Stimulated activated naive CD8-positive, alpha-beta T cell treated with anti-CD3 and anti-CD28 coated beads, Interleukin-15, Interleukin-2, amounts not matched to agents 100 ng/mL and 50 ng/mL, for 24 hours (primary cell): ENCODE data around the gene TMA7B.

Experiments used
- H3K27ac Mint-ChIP-seq: one replicate; pipeline ENCODE4 v1.8.0; 2021; ENCODE audit warnings: mild to moderate bottlenecking, mixed read lengths
- H3K27me3 Mint-ChIP-seq: one replicate; pipeline ENCODE4 v1.8.0; 2021; ENCODE audit warnings: mixed read lengths
- H3K36me3 Mint-ChIP-seq: one replicate; pipeline ENCODE4 v1.8.0; 2021; ENCODE audit warnings: low read depth, mixed read lengths
- H3K4me1 Mint-ChIP-seq: one replicate; pipeline ENCODE4 v1.8.0; 2021; ENCODE audit warnings: low read depth, mixed read lengths
- H3K4me3 Mint-ChIP-seq: one replicate; pipeline ENCODE4 v1.8.0; 2021; ENCODE audit warnings: mild to moderate bottlenecking, mixed read lengths
- H3K9me3 Mint-ChIP-seq: one replicate; pipeline ENCODE4 v1.8.0; 2021; ENCODE audit warnings: mixed read lengths

TMA7B gene

GRCh38 chr22:39926753-39927152, 33.4 kb upstream of the TMA7B start:
- H3K9me3 Mint-ChIP-seq: no peaks in the 10 kb centered on the region

GRCh38 chr22:39927544-39927943, 32.7 kb upstream of the TMA7B start:
- H3K4me1 Mint-ChIP-seq: peaks cover 42% of the 10 kb centered on the region
- H3K4me3 Mint-ChIP-seq: no peak overlapping the region
- H3K36me3 Mint-ChIP-seq: peaks cover 6% of the 10 kb centered on the region
- no peaks in the 10 kb centered on the region for H3K27me3 Mint-ChIP-seq
- no peaks in the 10 kb centered on the region for H3K9me3 Mint-ChIP-seq
- H3K27ac Mint-ChIP-seq: no peak overlapping the region

More at GRCh38 chr22:39926753-39927152, 33.4 kb upstream of the TMA7B start:
- H3K27ac Mint-ChIP-seq: no peak overlapping the region
- peaks cover 6% of the 10 kb centered on the region for H3K36me3 Mint-ChIP-seq
- H3K27me3 Mint-ChIP-seq: no peaks in the 10 kb centered on the region
- peaks cover 49% of the 10 kb centered on the region for H3K4me1 Mint-ChIP-seq
- H3K4me3 Mint-ChIP-seq: no peak overlapping the region

- H3K4me1 Mint-ChIP-seq: peaks cover 42% of the 10 kb centered on the region
- H3K27ac Mint-ChIP-seq: no peak overlapping the region
- no peaks in the 10 kb centered on the region for H3K9me3 Mint-ChIP-seq
- H3K4me3 Mint-ChIP-seq: no peak overlapping the region
- peaks cover 6% of the 10 kb centered on the region for H3K36me3 Mint-ChIP-seq
- no peaks in the 10 kb centered on the region for H3K27me3 Mint-ChIP-seq
Measured at GRCh38 chr22:39928536-39929520, 31.4 kb upstream of the TMA7B start.

- Mint-ChIP-seq H3K4me1 (peaks cover 42% of the 10 kb centered on the region), H3K9me3 (no peaks in the 10 kb centered on the region), H3K4me3 (no peak overlapping the region), H3K27me3 (no peaks in the 10 kb centered on the region), H3K27ac (no peak overlapping the region), H3K36me3 (peaks cover 16% of the 10 kb centered on the region)
Measured at GRCh38 chr22:39931251-39931650, 28.9 kb upstream of the TMA7B start.

- H3K27ac Mint-ChIP-seq: no peak overlapping the region
- peaks cover 47% of the 10 kb centered on the region for H3K4me1 Mint-ChIP-seq
- H3K27me3 Mint-ChIP-seq: no peaks in the 10 kb centered on the region
- H3K36me3 Mint-ChIP-seq: peaks cover 14% of the 10 kb centered on the region
- no peaks in the 10 kb centered on the region for H3K9me3 Mint-ChIP-seq
- H3K4me3 Mint-ChIP-seq: no peak overlapping the region
Measured at GRCh38 chr22:39932166-39932565, 28.0 kb upstream of the TMA7B start.

- H3K9me3 Mint-ChIP-seq: no peaks in the 10 kb centered on the region
- H3K4me3 Mint-ChIP-seq: peak overlapping the region; percentile 81
- H3K36me3 Mint-ChIP-seq: peaks cover 10% of the 10 kb centered on the region
- no peaks in the 10 kb centered on the region for H3K27me3 Mint-ChIP-seq
- peak overlapping the region; percentile 93 for H3K27ac Mint-ChIP-seq
- H3K4me1 Mint-ChIP-seq: peaks cover 56% of the 10 kb centered on the region
Measured at GRCh38 chr22:39932918-39933649, 27.1 kb upstream of the TMA7B start.

GRCh38 chr22:39933741-39934140, 26.5 kb upstream of the TMA7B start:
- peak overlapping the region; percentile 93 for H3K27ac Mint-ChIP-seq
- H3K27me3 Mint-ChIP-seq: no peaks in the 10 kb centered on the region
- no peaks in the 10 kb centered on the region for H3K9me3 Mint-ChIP-seq
- H3K4me3 Mint-ChIP-seq: peak overlapping the region; percentile 81
- peaks cover 63% of the 10 kb centered on the region for H3K4me1 Mint-ChIP-seq
- H3K36me3 Mint-ChIP-seq: peaks cover 10% of the 10 kb centered on the region

GRCh38 chr22:39935116-39935515, 25.1 kb upstream of the TMA7B start:
- Mint-ChIP-seq H3K36me3 (peaks cover 10% of the 10 kb centered on the region), H3K27ac (peak overlapping the region; percentile 93), H3K27me3 (no peaks in the 10 kb centered on the region), H3K4me3 (peak overlapping the region; percentile 81), H3K9me3 (no peaks in the 10 kb centered on the region), H3K4me1 (peaks cover 75% of the 10 kb centered on the region)

- H3K4me1 Mint-ChIP-seq: peaks cover 80% of the 10 kb centered on the region
- no peaks in the 10 kb centered on the region for H3K27me3 Mint-ChIP-seq
- peak overlapping the region; percentile 81 for H3K4me3 Mint-ChIP-seq
- H3K27ac Mint-ChIP-seq: peak overlapping the region; percentile 87
- no peaks in the 10 kb centered on the region for H3K9me3 Mint-ChIP-seq
- H3K36me3 Mint-ChIP-seq: peaks cover 14% of the 10 kb centered on the region
Measured at GRCh38 chr22:39935612-39936011, 24.6 kb upstream of the TMA7B start.

- Mint-ChIP-seq H3K36me3 (peaks cover 16% of the 10 kb centered on the region), H3K4me3 (peak overlapping the region; percentile 81)
Measured at GRCh38 chr22:39936523-39937145, 23.6 kb upstream of the TMA7B start.

GRCh38 chr22:39937906-39938305, 22.3 kb upstream of the TMA7B start:
- Mint-ChIP-seq H3K9me3 (no peaks in the 10 kb centered on the region), H3K4me3 (peak overlapping the region; percentile 81), H3K27ac (peak overlapping the region; percentile 87), H3K27me3 (no peaks in the 10 kb centered on the region), H3K4me1 (peaks cover 98% of the 10 kb centered on the region), H3K36me3 (peaks cover 18% of the 10 kb centered on the region)

More at GRCh38 chr22:39936523-39937145, 23.6 kb upstream of the TMA7B start:
- H3K27me3 Mint-ChIP-seq: no peaks in the 10 kb centered on the region
- no peaks in the 10 kb centered on the region for H3K9me3 Mint-ChIP-seq
- H3K27ac Mint-ChIP-seq: peak overlapping the region; percentile 87
- H3K4me1 Mint-ChIP-seq: peaks cover 90% of the 10 kb centered on the region

GRCh38 chr22:39938509-39939111, 21.6 kb upstream of the TMA7B start:
- Mint-ChIP-seq H3K4me3 (peak overlapping the region; percentile 81), H3K27me3 (no peaks in the 10 kb centered on the region), H3K4me1 (peaks cover 98% of the 10 kb centered on the region), H3K27ac (peak overlapping the region; percentile 87), H3K9me3 (no peaks in the 10 kb centered on the region), H3K36me3 (peaks cover 18% of the 10 kb centered on the region)

- H3K4me3 Mint-ChIP-seq: peak overlapping the region; percentile 43
Measured at GRCh38 chr22:39939830-39940229, 20.4 kb upstream of the TMA7B start.

GRCh38 chr22:39940757-39941305, 19.4 kb upstream of the TMA7B start:
- no peaks in the 10 kb centered on the region for H3K27me3 Mint-ChIP-seq
- H3K27ac Mint-ChIP-seq: peak overlapping the region; percentile 84
- peaks cover 24% of the 10 kb centered on the region for H3K36me3 Mint-ChIP-seq
- H3K4me3 Mint-ChIP-seq: peak overlapping the region; percentile 43
- no peaks in the 10 kb centered on the region for H3K9me3 Mint-ChIP-seq
- H3K4me1 Mint-ChIP-seq: peaks cover 98% of the 10 kb centered on the region

More at GRCh38 chr22:39939830-39940229, 20.4 kb upstream of the TMA7B start:
- Mint-ChIP-seq H3K27ac (peak overlapping the region; percentile 84), H3K4me1 (peaks cover 98% of the 10 kb centered on the region), H3K9me3 (no peaks in the 10 kb centered on the region), H3K36me3 (peaks cover 20% of the 10 kb centered on the region), H3K27me3 (no peaks in the 10 kb centered on the region)
